ENCODE results near the gene MEGF11.

MEGF11 gene

DNA sequence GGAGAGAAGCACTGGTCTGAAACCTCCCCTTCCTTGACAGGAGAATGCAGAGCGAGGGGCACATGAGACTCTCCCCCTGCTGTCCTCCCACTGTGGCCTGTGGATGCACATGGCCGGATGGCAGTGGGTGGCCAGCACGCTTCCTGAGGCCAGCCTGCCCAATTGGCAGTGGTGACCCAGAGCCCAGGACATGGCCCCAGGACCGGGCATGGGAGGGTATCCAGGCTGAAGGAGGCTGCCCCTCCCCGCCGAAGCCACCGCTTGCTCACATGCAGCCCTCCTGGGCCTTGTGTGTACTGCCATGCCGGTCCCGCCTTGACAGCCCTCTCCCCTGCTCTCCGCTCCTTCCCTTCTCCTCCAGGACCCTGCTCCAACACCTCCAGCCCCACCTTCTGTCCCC is 100.9 kb downstream of the MEGF11 start:
- Mint-ChIP-seq H3K36me3 (no peaks in the 10 kb centered on the region), H3K4me3 (no peak overlapping the region), H3K4me1 (peaks cover 4% of the 10 kb centered on the region), H3K27ac (no peak overlapping the region), H3K9me3 (no peaks in the 10 kb centered on the region), H3K27me3 (peaks cover 17% of the 10 kb centered on the region)
- DNase-seq (ENCODE audit: low spot score in 2 of 2), result no peak
- ATAC-seq (ENCODE audit: low read depth), result no peak

DNA sequence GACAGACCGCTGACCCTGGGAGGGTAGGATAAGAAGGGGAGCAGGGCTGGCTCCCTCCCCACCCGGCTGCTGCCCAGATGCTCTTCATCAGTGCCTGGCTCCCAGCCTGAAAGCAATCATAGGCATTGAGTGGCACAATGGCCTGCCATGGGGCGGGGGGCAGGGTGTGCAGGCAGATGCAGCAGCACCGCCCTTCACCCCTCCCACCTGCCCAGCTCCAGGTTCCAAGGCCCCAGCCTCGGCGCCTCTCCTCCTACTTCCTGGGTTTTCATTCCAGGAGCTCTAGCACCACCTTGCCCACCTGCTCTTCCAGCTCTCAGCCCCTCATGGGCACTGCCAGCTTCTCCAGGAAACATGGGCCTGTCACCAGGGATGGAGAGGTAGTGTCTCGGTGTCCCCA is 101.7 kb downstream of the MEGF11 start:
- no peak overlapping the region for H3K4me3 Mint-ChIP-seq
- peaks cover 17% of the 10 kb centered on the region for H3K27me3 Mint-ChIP-seq
- H3K27ac Mint-ChIP-seq, result no peak overlapping the region

DNA sequence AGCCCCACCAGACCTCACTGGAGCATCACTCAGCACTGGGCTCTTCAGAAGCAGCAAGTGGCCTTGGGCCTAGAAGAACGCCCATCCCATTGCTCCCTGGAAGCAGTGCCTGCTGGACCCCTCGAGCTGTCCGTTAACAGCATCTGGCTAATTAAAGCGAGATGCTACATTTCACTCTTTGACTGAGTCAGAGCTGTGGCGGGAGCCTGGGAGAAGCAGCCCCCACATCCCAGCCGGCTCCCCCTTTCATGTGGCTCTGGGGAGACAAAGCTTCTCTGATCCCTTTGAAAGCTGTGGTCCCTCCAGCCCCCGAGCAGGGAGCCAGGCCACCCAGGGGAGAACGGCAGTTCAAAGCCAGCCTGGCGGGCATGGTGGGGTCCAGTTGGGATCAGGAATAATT is 103.7 kb downstream of the MEGF11 start:
- ATAC-seq (ENCODE audit: low read depth) (no peak), DNase-seq (ENCODE audit: low spot score in 2 of 2) (no peak)
- H3K36me3 Mint-ChIP-seq, result no peaks in the 10 kb centered on the region
- H3K4me3 Mint-ChIP-seq, result no peak overlapping the region
- no peaks in the 10 kb centered on the region for H3K9me3 Mint-ChIP-seq
- H3K4me1 Mint-ChIP-seq, result peaks cover 4% of the 10 kb centered on the region
- no peak overlapping the region for H3K27ac Mint-ChIP-seq
- H3K27me3 Mint-ChIP-seq, result peaks cover 10% of the 10 kb centered on the region

More for the DNA sequence above, 101.7 kb downstream of the MEGF11 start:
- Mint-ChIP-seq H3K36me3 (no peaks in the 10 kb centered on the region), H3K4me1 (peaks cover 4% of the 10 kb centered on the region), H3K9me3 (no peaks in the 10 kb centered on the region)
- no peak for DNase-seq (ENCODE audit: low spot score in 2 of 2)
- no peak for ATAC-seq (ENCODE audit: low read depth)

DNA sequence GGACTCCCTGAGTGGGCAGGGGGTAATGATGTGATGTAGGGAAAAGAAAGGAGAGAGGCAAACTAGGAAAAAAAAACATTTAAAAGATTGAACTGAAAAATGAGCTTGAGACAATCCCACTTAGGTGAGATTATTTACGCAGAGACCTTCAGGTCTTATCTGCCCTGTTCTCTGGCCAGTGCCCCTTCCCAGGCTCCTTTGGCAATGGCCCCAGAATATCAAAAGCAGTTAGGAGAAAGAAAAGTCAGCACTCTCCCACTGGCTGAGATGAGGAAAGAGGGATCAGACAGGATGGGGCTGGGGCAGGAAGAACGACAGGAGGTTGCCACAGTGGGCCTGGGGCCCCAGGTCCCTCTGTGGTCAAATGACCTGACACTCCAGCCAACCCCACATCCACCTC is 105.4 kb downstream of the MEGF11 start:
- no peaks in the 10 kb centered on the region for H3K4me1 Mint-ChIP-seq
- H3K27me3 Mint-ChIP-seq, result peaks cover 8% of the 10 kb centered on the region
- H3K27ac Mint-ChIP-seq, result no peak overlapping the region
- H3K4me3 Mint-ChIP-seq, result no peak overlapping the region
- H3K9me3 Mint-ChIP-seq, result no peaks in the 10 kb centered on the region
- no peaks in the 10 kb centered on the region for H3K36me3 Mint-ChIP-seq
- DNase-seq (ENCODE audit: low spot score in 2 of 2) (no peak), ATAC-seq (ENCODE audit: low read depth) (no peak)

DNA sequence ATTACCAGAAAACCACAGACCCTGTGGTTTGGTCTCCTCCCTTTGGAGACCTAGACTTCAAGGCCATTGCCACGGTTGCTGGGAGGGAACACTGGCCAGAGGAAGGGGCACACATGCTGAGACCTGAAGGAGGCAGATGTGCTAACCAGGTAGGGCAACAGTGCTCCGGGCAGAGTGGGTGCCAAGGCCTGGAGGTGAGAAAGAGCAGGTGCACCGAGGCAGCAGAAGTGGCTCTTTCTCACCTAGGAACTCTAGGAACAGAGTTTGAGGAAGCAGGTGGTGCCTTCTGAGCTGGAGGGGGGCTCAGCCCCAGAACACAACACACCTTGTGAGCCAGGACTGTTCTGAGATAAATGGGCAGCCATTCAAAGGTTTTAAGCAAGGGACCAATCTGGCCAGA is 106.1 kb downstream of the MEGF11 start:
- ATAC-seq (ENCODE audit: low read depth), result no peak
- H3K9me3 Mint-ChIP-seq, result no peaks in the 10 kb centered on the region
- no peak for DNase-seq (ENCODE audit: low spot score in 2 of 2)
- no peak overlapping the region for H3K4me3 Mint-ChIP-seq
- H3K4me1 Mint-ChIP-seq, result no peaks in the 10 kb centered on the region
- H3K27ac Mint-ChIP-seq, result no peak overlapping the region
- H3K36me3 Mint-ChIP-seq, result no peaks in the 10 kb centered on the region
- H3K27me3 Mint-ChIP-seq, result peaks cover 5% of the 10 kb centered on the region

DNA sequence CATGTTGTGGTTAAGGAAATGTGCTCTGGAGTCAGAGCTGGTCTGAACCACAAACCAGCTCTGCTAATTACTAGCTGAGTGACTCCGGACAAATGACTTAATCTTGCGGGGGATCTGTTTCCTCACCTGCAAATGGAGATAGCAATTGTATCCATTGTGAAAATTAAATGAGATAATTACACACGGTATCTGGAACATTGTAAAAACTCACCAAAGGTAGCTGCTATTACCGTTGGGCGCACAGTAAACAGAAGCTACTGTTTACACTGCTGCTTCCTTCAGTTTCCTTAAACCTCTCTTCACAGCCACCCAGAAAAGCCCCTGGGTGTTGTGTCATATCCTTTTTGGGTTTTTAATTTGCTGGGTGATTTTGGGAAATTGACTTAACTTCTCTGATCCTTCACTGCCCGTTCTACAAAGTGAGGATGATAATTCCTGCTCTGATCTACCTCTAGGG is 107.8 kb downstream of the MEGF11 start:
- ATAC-seq (ENCODE audit: low read depth) (no peak), DNase-seq (ENCODE audit: low spot score in 2 of 2) (no peak)
- Mint-ChIP-seq H3K4me1 (no peaks in the 10 kb centered on the region), H3K27ac (no peak overlapping the region), H3K27me3 (peaks cover 3% of the 10 kb centered on the region), H3K9me3 (no peaks in the 10 kb centered on the region), H3K4me3 (no peak overlapping the region), H3K36me3 (no peaks in the 10 kb centered on the region)

DNA sequence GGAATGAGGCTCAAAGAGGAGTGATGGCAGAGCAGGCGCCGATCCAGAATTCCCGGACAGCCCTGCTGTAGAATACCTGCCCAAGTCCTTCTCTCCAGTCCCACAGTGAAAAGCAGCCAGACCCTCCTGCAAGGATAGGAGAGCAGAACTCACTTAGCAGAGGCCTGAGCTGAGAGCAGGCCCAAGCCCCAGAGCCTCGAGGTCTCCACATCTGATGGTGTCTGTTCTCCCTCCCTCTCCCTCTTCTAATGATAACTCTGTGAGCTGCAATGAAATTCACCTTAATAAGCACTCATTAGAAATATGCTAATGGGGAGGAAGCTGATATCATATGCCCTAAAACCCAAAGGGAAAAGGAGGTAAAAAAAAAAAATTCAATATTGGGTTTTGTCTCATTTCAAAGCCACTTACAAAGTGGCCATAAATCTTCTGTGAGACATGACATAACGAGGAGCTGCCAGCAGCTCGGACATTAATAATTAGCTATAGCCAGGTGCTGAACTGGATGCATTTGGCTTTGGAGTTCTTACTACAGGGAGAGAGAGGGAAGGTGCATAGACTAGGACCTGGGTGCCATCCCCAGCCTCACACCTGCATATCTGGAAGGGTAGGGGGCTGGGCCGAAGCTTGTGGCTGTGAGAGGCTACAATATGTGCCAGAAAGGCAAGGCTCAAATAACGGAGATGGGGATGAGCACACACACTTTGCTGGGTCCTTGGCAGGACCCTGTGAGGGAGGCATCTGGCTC is 108.4 kb downstream of the MEGF11 start:
- no peaks in the 10 kb centered on the region for H3K36me3 Mint-ChIP-seq
- no peaks in the 10 kb centered on the region for H3K27me3 Mint-ChIP-seq
- ATAC-seq (ENCODE audit: low read depth), result no peak

DNA sequence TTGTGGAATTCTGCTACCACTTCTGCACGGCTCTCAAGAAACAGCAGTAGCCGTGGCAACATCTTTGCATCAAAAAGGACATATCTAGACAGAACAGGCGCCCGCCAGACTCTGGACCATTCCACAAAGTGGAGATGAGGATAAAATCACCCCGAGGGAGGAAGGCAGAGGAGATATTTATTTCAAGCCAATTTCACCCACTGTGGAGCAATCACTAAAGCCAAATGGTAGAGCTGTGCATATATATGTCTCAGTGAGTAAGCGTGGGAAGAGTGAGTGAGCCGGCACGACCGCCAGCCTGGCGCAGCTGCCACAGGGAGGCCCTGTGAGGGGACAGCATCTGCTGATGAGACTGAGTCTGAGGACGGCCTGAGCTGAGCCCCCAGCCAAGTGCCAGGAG is 111.3 kb downstream of the MEGF11 start:
- ATAC-seq (ENCODE audit: low read depth) (no peak), DNase-seq (ENCODE audit: low spot score in 2 of 2) (no peak)
- Mint-ChIP-seq H3K27me3 (no peaks in the 10 kb centered on the region), H3K4me1 (no peaks in the 10 kb centered on the region), H3K4me3 (no peak overlapping the region), H3K9me3 (no peaks in the 10 kb centered on the region), H3K27ac (no peak overlapping the region), H3K36me3 (no peaks in the 10 kb centered on the region)

More for the DNA sequence above, 108.4 kb downstream of the MEGF11 start:
- H3K4me1 Mint-ChIP-seq, result no peaks in the 10 kb centered on the region
- H3K4me3 Mint-ChIP-seq, result no peak overlapping the region
- no peak for DNase-seq (ENCODE audit: low spot score in 2 of 2)
- no peak overlapping the region for H3K27ac Mint-ChIP-seq
- H3K9me3 Mint-ChIP-seq, result no peaks in the 10 kb centered on the region

DNA sequence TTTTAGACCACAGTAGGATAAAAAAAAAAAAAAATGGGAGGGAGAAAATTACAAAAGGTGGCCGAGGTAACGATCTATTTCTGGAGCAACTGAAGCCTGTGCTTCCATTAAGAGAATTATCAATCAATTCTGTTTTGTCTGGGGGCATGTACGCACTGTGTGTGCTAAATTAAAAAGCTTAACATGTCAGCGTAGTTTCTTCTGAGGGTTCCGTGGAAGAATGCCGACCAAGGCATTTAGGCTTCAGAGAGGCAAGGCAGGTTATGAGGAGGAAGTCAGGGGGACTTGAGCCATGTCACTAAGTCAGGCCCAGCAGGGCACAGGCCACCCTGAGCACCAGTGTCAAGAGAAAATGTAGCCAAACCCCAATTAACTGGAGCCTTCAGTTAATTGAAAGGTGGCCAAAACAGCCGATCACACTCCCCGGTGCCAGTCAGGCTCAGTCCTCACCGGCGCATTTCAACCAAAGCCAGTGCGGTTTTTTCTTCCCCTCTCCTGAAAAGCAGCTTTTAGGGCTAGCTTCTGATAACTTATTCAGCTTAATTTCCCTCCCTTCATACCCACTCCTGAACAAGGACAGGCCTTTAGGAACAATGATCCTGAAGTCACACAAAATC is 113.9 kb downstream of the MEGF11 start:
- Mint-ChIP-seq H3K27me3 (no peaks in the 10 kb centered on the region), H3K9me3 (no peaks in the 10 kb centered on the region), H3K4me3 (no peak overlapping the region), H3K36me3 (no peaks in the 10 kb centered on the region), H3K4me1 (no peaks in the 10 kb centered on the region), H3K27ac (no peak overlapping the region)
- no peak for ATAC-seq (ENCODE audit: low read depth)
- no peak for DNase-seq (ENCODE audit: low spot score in 2 of 2)

DNA sequence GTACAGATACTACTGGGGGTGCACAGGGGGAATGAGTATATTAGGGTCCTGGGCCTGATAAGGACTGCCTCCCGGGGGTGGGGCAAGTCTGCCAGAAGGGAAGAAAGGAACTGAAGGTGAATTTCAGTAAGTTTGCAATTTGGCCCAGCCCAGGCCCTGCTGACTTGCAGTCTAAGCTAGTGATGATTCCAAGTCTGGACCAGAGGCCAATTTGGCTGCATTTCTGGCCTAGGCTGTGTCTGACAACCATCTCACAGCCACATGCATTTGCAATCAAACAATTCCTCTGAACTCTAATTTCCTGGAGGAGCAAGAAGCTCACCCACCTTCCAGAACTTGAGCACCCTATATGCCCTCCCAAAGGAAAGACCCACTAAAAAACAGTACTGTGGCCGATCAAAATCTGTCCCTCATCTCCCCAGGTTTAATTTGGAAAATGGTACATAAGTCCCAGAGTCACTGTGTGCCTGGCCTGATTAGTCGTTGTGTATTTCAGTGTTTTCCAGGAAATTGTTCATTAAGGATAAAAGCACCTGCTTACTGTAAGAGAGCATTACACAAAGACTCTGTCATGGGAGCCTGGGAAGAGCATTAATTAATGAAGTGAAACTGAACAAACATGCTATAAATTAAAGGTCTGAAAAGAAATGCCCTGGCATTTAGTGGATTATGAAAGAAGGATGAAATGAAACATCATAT is 114.5 kb downstream of the MEGF11 start:
- Mint-ChIP-seq H3K27me3 (no peaks in the 10 kb centered on the region), H3K4me3 (no peak overlapping the region), H3K4me1 (no peaks in the 10 kb centered on the region)

DNA sequence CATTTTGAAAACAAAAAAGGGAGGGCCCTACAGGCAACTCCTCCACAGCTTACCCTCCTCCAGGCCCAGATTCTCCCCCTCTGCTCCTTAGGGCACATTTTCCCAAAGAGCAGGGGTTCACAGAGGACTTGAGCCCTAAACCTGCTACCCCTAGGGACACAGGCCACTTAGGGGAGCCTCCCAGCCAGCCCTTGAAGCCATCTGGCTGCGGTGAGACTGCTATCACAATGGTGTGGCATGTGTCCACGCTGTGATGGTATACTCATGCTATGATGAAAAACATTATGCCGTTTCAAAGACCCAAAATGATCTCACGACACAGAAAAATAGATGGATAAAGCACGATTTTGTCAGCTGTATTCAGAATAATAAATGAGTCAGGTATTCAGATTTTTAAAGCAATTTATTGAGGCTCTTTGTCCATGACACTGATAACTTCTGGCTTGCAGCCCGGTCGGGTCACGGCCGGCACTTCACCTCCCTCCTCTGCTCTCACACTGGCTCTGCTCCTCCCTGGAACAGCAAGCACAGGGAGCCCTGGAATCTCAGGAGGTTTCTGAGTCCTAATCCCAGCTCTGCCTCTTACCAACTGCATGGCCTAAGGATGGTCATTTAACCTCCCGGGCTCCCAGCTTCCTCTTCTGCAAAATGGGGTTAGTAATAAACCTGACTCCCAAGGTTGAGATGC is 115.3 kb downstream of the MEGF11 start:
- H3K4me3 Mint-ChIP-seq, result no peak overlapping the region
- no peaks in the 10 kb centered on the region for H3K4me1 Mint-ChIP-seq
- H3K27ac Mint-ChIP-seq, result no peak overlapping the region
- H3K36me3 Mint-ChIP-seq, result no peaks in the 10 kb centered on the region
- ATAC-seq (ENCODE audit: low read depth) (no peak), DNase-seq (ENCODE audit: low spot score in 2 of 2) (no peak)
- no peaks in the 10 kb centered on the region for H3K9me3 Mint-ChIP-seq
- H3K27me3 Mint-ChIP-seq, result no peaks in the 10 kb centered on the region

More for the DNA sequence above, 114.5 kb downstream of the MEGF11 start:
- no peaks in the 10 kb centered on the region for H3K9me3 Mint-ChIP-seq
- ATAC-seq (ENCODE audit: low read depth) (no peak), DNase-seq (ENCODE audit: low spot score in 2 of 2) (no peak)
- H3K36me3 Mint-ChIP-seq, result no peaks in the 10 kb centered on the region
- H3K27ac Mint-ChIP-seq, result no peak overlapping the region

DNA sequence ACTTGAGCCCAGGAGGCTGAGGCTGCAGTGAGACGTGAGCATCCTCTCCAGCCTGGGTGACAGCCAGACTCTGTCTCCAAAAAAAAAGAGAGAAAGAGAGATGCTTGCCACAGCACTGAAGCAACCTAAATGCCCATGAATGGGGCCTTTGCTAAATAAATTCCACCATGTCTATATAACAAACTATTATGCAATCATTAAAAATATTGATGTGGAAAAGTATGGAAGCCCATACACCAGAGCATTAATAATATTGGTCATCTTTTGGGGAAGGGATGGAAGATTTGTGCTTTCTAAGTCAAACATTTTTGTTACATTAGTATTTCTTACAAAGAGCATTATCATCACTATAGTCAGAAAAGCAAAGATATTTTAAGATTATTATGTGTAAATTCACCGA is 116.6 kb downstream of the MEGF11 start:
- Mint-ChIP-seq H3K27me3 (peaks cover 2% of the 10 kb centered on the region), H3K27ac (no peak overlapping the region), H3K36me3 (no peaks in the 10 kb centered on the region), H3K9me3 (no peaks in the 10 kb centered on the region), H3K4me3 (no peak overlapping the region), H3K4me1 (no peaks in the 10 kb centered on the region)
- DNase-seq (ENCODE audit: low spot score in 2 of 2) (no peak), ATAC-seq (ENCODE audit: low read depth) (no peak)

DNA sequence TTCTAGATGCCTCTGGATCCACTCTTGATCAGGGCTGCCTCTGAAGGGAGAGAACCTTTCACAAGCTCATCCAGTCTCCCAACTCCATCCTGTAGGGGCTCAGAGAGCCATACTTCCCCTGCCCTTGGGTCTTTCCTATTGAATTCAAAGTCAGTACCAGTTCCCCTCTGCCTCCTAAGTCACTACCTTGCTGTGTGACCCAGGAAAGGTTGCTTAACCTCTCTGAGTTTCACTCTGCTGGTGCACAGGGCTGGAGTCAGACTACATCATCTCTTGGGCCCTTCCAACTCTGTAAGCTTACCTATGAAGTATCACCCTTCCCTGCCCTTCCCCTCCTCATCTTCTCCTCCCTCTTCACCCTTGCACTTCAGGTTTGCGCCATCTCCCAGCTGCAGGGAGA is 117.9 kb downstream of the MEGF11 start:
- no peak for DNase-seq (ENCODE audit: low spot score in 2 of 2)
- Mint-ChIP-seq H3K27me3 (peaks cover 2% of the 10 kb centered on the region), H3K27ac (no peak overlapping the region), H3K4me3 (no peak overlapping the region), H3K4me1 (no peaks in the 10 kb centered on the region), H3K36me3 (no peaks in the 10 kb centered on the region), H3K9me3 (no peaks in the 10 kb centered on the region)
- no peak for ATAC-seq (ENCODE audit: low read depth)

DNA sequence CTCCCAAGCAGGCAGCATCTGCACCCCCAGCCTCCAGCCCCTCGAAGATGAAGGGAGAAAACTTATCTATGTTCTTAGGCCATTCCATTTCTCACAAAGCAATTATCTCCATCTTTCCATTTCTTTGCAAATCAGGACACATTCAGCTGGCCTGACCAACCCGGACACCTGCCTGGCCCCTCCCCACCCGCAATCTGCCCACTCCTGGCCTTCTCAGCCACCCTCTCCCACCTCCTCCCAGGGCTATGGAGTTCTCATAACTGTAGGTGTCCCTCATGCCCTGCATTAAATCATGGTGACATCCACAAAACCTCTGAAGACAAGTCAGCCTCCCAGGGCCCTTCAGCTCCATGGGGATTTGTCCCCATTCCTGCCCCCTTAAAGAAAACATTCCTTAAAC is 119.3 kb downstream of the MEGF11 start:
- DNase-seq (ENCODE audit: low spot score in 2 of 2) (no peak), ATAC-seq (ENCODE audit: low read depth) (no peak)
- no peaks in the 10 kb centered on the region for H3K36me3 Mint-ChIP-seq
- no peak overlapping the region for H3K4me3 Mint-ChIP-seq
- H3K4me1 Mint-ChIP-seq, result no peaks in the 10 kb centered on the region
- peaks cover 2% of the 10 kb centered on the region for H3K27me3 Mint-ChIP-seq
- no peak overlapping the region for H3K27ac Mint-ChIP-seq
- no peaks in the 10 kb centered on the region for H3K9me3 Mint-ChIP-seq
